Renal cortical epithelial cell (primary cell): ENCODE results near the gene KNG1. TPM values are rescaled to one million over a fixed set of nuclear protein-coding genes. Genes with fewer than 3 reads are reported as not detected.

Experiments used
- DNase-seq: peaks from one replicate; pipeline ENCODE4 v3.0.0-alpha.2; 2011; ENCODE audit warnings: low read depth
- total RNA-seq: library from RNA; depleted of rRNA; stranded (reverse); fragments of >200 nt; gene quantifications from 2 replicates; pipeline ENCODE4 v1.2.3, GENCODE V29; 2014

Gene KNG1
- total RNA-seq, 1 donor from 2014 or later = 0.99 TPM

- peak; percentile 19 for DNase-seq
These were observed 55.7 kb downstream of the KNG1 start for GRCh38 chr3:186772701-186773417.

- no peak for DNase-seq
These were observed 58.8 kb downstream of the KNG1 start for GRCh38 chr3:186775999-186776398.

- DNase-seq = no peak
These were observed 62.0 kb downstream of the KNG1 start for GRCh38 chr3:186779204-186779603.

- peak; percentile 40 for DNase-seq
These were observed 65.4 kb downstream of the KNG1 start for GRCh38 chr3:186782542-186783057.

GRCh38 chr3:186783058-186783730, 66.0 kb downstream of the KNG1 start, which contains the start of gene EIF4A2:
TSS of gene EIF4A2 (plus strand) at chr3:186783577. CDS start at chr3:186783611, 34 bp downstream.
- DNase-seq = peak; percentile 51

- peak; percentile 47 for DNase-seq
These were observed 66.8 kb downstream of the KNG1 start for GRCh38 chr3:186783731-186784515.

- no peak for DNase-seq
These were observed 67.8 kb downstream of the KNG1 start for GRCh38 chr3:186784820-186785494.

GRCh38 chr3:186785495-186786018, 68.4 kb downstream of the KNG1 start:
- DNase-seq = no peak

GRCh38 chr3:186786922-186787321, 69.8 kb downstream of the KNG1 start:
- no peak for DNase-seq

- no peak for DNase-seq
These were observed 70.7 kb downstream of the KNG1 start for GRCh38 chr3:186787642-186788481.

- no peak for DNase-seq
These were observed 71.6 kb downstream of the KNG1 start for GRCh38 chr3:186788482-186789370.

- DNase-seq = no peak
These were observed 72.5 kb downstream of the KNG1 start for GRCh38 chr3:186789554-186790260.

GRCh38 chr3:186790261-186790981, 73.3 kb downstream of the KNG1 start:
- DNase-seq = no peak

Other genes with a start within 250 kb of the KNG1 start
- 1.2 TPM in 1 of 2 replicates, not detected in the other for gene CRYGS, start 173.0 kb upstream of the KNG1 start, total RNA-seq
- gene TBCCD1, start 150.0 kb upstream of the KNG1 start, total RNA-seq = 15.5 and 16.0 TPM in 2 replicates
- 57.9 and 62.9 TPM in 2 replicates for gene DNAJB11, start 146.6 kb upstream of the KNG1 start, total RNA-seq
- not detected in 2 replicates for gene AHSG, start 104.3 kb upstream of the KNG1 start, total RNA-seq
- not detected in 2 replicates for gene FETUB, start 77.0 kb upstream of the KNG1 start, total RNA-seq
- 0.15 TPM in 1 of 2 replicates, not detected in the other for gene HRG, start 51.3 kb upstream of the KNG1 start, total RNA-seq
- gene EIF4A2, start 66.2 kb downstream of the KNG1 start, total RNA-seq = 725 and 842 TPM in 2 replicates
- gene RFC4, start 89.1 kb downstream of the KNG1 start, total RNA-seq = 22.0 and 35.3 TPM in 2 replicates
- gene ADIPOQ, start 125.4 kb downstream of the KNG1 start, total RNA-seq = not detected in 2 replicates
- 14.6 and 40.3 TPM in 2 replicates for gene ST6GAL1, start 213.2 kb downstream of the KNG1 start, total RNA-seq